PFSK-1 (cell line): ENCODE results near the gene FLOT1.

ENCODE experiments used
- FOXP2 ChIP-seq: optimal IDR thresholded peaks from 2 replicates; pipeline ENCODE3; 2011; ENCODE audit warnings: borderline replicate concordance, control low read depth, inconsistent platforms; ENCODE audit not compliant: insufficient read depth; ENCODE audit errors: extremely low read length, extremely low read depth
- POLR2AphosphoS5 ChIP-seq: IDR thresholded peaks from 2 replicates; pipeline ENCODE4 v1.6.1; 2012; ENCODE audit warnings: low read depth, mild to moderate bottlenecking, control low read depth, low read length, moderate library complexity
- REST ChIP-seq, 2 experiments: IDR thresholded peaks; 2 replicates each; pipeline versions ENCODE4 v1.6.1 to v1.8.0; 2011 to 2012; ENCODE audit warnings: low read depth in 2 of 2, low read length in 2 of 2, control low read depth in 1 of 2, inconsistent platforms in 1 of 2, mild to moderate bottlenecking in 1 of 2, moderate library complexity in 1 of 2; ENCODE audit not compliant: insufficient read depth in 1 of 2
- SIN3A ChIP-seq: IDR thresholded peaks from 2 replicates; pipeline ENCODE4 v1.6.1; 2012; ENCODE audit warnings: mild to moderate bottlenecking, low read length, moderate library complexity, borderline replicate concordance; ENCODE audit not compliant: insufficient read depth

GRCh38 chr6:30720738-30721197, 21.7 kb downstream of the FLOT1 start:
- TF ChIP-seq POLR2AphosphoS5 (no peak), FOXP2 (no peak), REST (IDR thresholded peaks at IDR 0.05; ENCODE audit: insufficient read depth in 1 of 2, low read depth in 2 of 2, low read length in 2 of 2) (no peak), SIN3A (no peak)
